GM06990 (cell line): ENCODE data around the gene BHLHA9.

Source experiments
- DNase-seq: peaks from one replicate; pipeline ENCODE4 v3.0.0-alpha.2; 2011; ENCODE audit not compliant: insufficient read length; ENCODE audit errors: extremely low read depth
- H3K27me3 ChIP-seq: replicated peaks from 2 replicates; pipeline ENCODE4 v1.6.0; 2011; ENCODE audit warnings: low read length; ENCODE audit not compliant: control insufficient read depth, insufficient read depth
- H3K36me3 ChIP-seq: 2 replicates; pipeline ENCODE4 v1.5.1; 2011; ENCODE audit warnings: low read length; ENCODE audit not compliant: control insufficient read depth, insufficient read depth
- H3K4me3 ChIP-seq: replicated peaks from 2 replicates; pipeline ENCODE4 v1.5.1; 2011; ENCODE audit warnings: low read depth, mild to moderate bottlenecking, control low read depth, low read length
- TF ChIP-seq, protein P1 (sequence below): IDR thresholded peaks from 2 replicates; pipeline ENCODE4 v1.5.1; 2011; ENCODE audit warnings: low read length, control low read depth, mild to moderate bottlenecking, inconsistent platforms; ENCODE audit not compliant: insufficient read depth, poor library complexity, severe bottlenecking

BHLHA9 gene

DNA sequence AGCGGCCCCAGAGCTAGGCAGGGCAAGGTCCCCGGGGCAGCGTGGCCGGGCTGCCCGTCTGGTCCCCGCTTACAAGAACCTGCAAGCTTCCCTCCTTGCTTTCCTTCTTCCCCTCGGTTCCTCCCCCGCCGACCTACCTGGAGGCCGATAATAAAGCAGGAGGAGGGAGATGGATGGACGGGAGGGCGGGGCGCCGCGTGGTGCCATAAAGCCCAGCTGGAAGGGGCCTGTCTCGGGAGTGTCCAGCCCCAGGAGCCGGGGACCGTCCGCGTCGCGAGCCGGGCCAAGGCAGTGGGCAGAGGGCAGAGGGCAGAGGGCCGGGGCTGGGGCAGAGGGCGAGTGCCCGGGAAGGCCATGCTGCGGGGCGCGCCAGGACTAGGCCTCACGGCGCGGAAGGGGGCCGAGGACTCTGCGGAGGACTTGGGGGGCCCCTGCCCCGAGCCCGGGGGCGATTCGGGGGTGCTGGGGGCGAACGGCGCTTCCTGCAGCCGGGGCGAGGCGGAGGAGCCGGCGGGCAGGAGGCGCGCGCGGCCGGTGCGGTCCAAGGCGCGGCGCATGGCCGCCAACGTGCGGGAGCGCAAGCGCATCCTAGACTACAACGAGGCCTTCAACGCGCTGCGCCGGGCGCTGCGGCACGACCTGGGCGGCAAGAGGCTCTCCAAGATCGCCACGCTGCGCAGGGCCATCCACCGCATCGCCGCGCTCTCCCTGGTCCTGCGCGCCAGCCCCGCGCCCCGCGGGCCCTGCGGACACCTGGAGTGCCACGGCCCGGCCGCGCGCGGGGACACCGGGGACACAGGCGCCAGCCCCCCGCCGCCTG lies at the start of gene BHLHA9:
BHLHA9 (plus strand) TSS at position 235 of the 820 bp plus-strand sequence; CDS start at position 355, 120 bp downstream.
- TF ChIP-seq, protein P1, sequence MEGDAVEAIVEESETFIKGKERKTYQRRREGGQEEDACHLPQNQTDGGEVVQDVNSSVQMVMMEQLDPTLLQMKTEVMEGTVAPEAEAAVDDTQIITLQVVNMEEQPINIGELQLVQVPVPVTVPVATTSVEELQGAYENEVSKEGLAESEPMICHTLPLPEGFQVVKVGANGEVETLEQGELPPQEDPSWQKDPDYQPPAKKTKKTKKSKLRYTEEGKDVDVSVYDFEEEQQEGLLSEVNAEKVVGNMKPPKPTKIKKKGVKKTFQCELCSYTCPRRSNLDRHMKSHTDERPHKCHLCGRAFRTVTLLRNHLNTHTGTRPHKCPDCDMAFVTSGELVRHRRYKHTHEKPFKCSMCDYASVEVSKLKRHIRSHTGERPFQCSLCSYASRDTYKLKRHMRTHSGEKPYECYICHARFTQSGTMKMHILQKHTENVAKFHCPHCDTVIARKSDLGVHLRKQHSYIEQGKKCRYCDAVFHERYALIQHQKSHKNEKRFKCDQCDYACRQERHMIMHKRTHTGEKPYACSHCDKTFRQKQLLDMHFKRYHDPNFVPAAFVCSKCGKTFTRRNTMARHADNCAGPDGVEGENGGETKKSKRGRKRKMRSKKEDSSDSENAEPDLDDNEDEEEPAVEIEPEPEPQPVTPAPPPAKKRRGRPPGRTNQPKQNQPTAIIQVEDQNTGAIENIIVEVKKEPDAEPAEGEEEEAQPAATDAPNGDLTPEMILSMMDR = no peak
- no peaks in the 10 kb centered on the region for H3K36me3 ChIP-seq
- no peak within 1 kb of the TSS for H3K4me3 ChIP-seq
- DNase-seq = no peak
- no peaks in the 10 kb centered on the region for H3K27me3 ChIP-seq

DNA sequence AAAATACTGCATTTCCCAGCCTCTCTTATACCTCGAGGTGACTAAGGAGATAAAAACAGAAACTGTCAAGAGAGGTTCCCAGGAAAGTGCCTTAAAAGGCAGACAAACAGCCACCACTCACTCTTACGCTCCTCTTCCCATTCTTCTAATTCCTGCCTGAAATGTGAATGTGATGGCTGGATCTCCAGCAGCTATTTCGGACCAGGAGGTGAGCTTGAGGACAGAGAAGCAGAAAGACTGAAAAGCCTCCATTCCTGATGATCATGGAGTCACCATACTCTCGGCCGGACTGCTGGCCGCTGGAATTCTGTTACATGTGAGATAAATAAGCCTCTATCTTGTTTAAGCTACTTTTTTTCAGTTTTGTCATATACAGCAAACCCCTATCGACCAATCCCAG lies 49.0 kb upstream of the BHLHA9 start:
- Histone ChIP-seq H3K27me3 (no peaks in the 10 kb centered on the region), H3K36me3 (peaks cover 2% of the 10 kb centered on the region), H3K4me3 (no peak overlapping the region)
- DNase-seq = no peak
- TF ChIP-seq, protein P1 = no peak

- peaks cover 6% of the 10 kb centered on the region for H3K36me3 ChIP-seq
- no peaks in the 10 kb centered on the region for H3K27me3 ChIP-seq
- no peak for DNase-seq
- H3K4me3 ChIP-seq = no peak overlapping the region
- TF ChIP-seq, protein P1 = no peak
Measured at GRCh38 chr17:1222321-1222720, 47.9 kb upstream of the BHLHA9 start.

- no peak for DNase-seq
- Histone ChIP-seq H3K27me3 (no peaks in the 10 kb centered on the region), H3K36me3 (peaks cover 6% of the 10 kb centered on the region), H3K4me3 (no peak overlapping the region)
- TF ChIP-seq, protein P1 = no peak
Measured at GRCh38 chr17:1223662-1224061, 46.6 kb upstream of the BHLHA9 start.

GRCh38 chr17:1224330-1224729 lies 45.9 kb upstream of the BHLHA9 start:
- DNase-seq = no peak
- Histone ChIP-seq H3K27me3 (no peaks in the 10 kb centered on the region), H3K4me3 (no peak overlapping the region), H3K36me3 (peaks cover 6% of the 10 kb centered on the region)
- TF ChIP-seq, protein P1 = no peak
